Measurements from ENCODE around the gene MMP26.
"Not testable (repeated sequence)": the region's sequence is repeated elsewhere in the genome, so short reads cannot be mapped to it uniquely, and the experiment has no call there.

The MMP26 gene

DNA sequence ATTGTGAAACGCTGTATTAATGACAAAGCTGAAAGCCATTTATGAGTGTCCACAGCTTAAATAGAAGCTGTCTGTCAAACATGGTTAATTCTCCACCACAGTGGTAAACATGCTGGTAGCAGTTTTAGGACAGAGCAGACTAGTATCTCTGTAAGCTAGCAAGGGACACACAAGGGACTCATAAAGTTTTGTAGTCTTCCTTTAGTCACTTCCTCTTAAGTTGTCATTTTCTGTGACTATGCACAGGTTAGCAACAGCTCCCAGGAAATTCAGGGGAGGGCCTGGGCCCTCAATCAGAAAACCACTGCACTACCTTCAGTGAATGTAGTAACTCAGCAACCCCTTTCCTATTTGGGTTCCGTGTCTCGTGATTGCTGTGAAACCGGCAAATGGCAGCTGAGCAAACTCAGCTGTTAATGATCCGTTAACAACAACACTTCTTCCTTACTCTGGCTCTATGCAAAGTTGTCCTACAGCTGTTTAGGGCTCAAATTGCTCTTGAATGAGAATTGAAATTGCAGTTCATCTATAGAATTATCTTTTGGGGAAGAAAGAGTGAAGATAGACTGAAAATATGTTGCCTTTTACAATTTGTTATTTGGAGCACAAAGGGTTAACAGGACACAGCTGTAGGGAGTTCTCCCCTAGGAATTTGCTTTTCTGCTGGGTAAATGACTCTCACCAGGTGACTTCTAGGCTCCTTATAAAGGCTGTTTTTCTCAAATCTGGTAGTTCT is at the start of gene MMP26:
MMP26 (plus strand) TSS at position 731 of the 736 bp plus-strand sequence.
- DNase-seq: no peak

DNA sequence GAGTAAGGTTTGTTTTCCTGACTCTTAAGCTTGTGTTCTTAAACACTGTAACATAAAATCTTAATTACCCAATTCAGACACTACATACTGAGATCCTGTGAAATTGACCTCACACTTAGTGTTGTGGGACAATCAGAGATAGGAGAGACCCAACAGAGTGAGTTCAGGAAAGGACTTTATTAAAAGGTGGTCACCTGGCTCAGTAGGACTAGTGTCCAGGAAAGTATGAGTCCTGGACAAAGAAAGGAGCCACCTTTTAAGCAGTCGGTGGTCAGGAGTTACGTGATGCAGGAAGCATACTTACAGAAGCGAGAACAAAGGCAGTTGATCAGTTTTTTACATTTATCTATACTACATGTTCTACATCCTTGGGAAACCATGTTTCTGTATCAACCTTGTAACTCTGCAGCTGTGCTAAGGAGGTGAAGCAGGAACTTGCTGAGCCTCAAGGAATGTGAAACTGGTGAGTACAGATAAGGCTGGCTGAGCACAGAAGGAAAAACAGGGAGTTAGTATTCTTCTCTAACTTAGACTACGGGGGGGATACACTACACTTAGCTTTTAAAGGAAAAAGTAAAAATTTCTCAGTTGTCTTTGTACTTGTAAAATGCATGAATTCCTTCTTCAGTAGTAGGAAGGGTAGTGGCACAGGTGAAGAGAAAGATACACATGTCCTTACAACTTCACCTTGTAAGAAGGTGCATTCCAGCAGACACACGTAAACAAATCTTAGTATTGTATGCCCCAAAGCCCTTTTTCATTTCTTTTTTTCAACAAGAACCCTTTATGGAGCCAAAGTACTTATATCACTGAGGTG is 45.7 kb upstream of the MMP26 start:
- DNase-seq: no peak

- no peak for DNase-seq
These were observed 41.7 kb upstream of the MMP26 start for GRCh38 chr11:4662876-4663275.

GRCh38 chr11:4664183-4664582 is 40.4 kb upstream of the MMP26 start:
- DNase-seq: no peak

DNA sequence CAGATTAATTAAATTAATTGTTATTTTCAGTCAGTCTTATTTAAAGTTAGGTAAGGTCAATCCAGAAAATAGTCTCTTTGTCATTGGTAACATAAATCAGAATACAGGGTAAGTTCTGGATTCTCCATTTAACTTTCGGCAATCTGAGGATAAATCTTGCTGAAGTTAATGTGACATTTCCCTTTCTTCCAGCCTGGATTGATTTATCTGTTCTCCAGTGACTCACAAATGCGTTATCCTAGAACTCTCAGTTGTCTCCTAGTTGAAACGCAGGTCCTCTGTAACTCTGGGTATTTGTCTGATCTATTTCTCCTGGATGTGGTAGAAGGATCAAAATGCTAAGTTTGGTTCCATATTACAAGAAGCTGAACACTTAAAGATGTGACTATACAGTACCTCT is 39.8 kb upstream of the MMP26 start:
- DNase-seq: no peak

DNA sequence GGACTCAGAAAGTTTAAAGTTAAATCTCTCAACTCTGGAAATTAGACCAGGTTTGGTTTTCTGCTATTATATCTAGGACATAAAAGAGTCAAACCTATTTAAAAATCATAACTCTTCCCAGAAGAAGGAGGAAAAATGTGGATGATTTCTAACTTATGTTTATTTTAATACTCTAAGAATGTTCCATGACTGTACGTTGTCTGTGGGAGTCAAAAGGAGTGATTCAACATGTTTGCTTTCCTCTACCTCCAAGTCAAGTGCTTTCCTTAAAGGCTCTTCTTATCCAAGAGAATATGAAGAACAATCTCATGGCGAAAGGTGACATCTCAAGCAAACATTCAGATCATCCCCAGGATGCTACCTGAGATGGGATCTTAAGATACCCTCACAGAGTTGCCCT is 39.2 kb upstream of the MMP26 start:
- no peak for DNase-seq

DNA sequence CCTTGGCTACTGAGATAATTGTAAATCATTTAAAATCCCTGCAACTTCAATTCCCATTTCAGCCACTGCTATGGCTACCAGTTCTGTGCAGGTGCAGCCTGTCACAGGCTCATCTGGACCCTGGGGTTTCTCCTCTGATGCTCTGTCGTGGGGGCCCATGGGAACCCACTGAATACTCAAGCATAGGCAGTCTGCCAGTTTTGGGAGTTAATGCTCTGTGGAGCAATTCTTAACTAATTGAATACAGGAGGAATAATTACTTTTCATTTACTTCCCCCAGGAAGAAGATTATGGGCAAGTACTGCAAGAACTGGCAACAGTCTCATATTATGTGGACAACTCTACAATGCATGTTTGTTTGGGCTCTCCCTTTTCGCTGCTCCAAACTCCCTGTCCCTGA is 32.8 kb upstream of the MMP26 start:
- no peak for DNase-seq

GRCh38 chr11:4672470-4672869 is 32.1 kb upstream of the MMP26 start:
- DNase-seq: no peak

DNA sequence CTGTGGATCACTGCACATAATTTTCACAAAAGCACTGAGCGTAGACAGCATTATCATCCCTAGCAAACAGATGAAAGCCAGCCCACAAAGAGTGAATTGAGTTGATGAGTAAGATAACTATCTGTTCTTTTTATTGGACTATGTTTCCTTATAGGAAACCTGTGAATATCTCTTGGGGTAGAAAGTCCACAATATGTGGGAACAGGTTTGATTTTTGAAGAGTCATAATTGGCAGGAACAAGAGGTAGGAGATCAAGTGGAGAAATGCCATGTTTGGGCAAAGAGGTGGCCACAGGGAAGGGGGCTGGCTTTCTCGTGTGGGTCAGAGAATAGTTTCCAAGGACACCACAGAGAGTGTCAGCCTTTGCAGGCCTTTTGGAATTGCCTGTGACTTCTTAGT is 30.8 kb upstream of the MMP26 start:
- no peak for DNase-seq

GRCh38 chr11:4677948-4678347 is 26.6 kb upstream of the MMP26 start:
- no peak for DNase-seq

DNA sequence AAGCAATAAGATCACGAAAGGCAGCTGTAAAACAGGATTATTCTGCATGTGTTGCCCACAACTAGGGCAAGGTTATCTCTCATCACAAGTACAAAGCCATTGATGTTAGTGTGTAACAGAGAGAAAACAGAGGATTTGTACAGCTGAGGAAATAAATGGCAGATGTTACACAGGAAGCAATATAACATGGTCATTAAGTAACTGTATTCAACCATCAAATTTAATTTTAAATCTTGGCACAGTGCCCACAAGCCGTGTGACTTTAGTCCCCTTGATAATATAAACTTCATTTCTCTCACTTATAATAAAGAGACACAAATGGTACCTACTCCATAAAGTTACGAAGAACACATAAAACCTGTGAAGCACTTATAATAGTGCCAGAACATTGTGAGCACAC is 24.2 kb upstream of the MMP26 start:
- DNase-seq: no peak

GRCh38 chr11:4682623-4683419 is 21.8 kb upstream of the MMP26 start:
- no peak for DNase-seq

DNA sequence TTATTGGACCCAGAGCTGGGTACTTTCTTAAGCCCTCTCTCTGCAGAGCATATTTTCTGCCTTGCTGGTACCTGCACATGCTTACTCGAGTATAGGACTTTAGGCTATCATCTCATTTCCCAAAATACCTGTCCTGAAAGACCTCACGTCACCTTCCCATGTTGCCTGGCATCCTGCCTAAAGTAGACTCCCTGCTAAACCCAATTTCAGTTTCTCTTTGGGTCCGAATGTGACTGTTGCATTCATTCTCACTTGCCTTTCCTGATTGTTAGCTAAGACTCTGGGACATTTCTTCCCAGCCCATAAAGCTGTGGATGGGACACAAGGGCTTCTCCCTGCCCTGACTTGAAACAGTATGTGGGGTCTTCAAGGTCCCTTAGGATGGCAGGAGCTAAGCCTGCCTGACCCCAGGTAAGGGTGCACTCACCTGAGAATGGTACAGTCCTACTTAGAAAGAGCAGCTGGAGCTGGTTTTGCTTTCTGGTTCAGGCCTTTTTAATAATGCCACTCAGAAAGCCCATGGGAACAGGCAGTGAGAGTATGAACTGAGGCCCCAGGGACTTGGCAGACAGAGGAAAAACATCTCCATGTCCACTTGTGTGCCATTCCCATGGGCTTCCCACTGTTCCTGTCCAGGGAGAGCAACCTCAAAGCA is 19.8 kb upstream of the MMP26 start:
- DNase-seq: no peak

DNA sequence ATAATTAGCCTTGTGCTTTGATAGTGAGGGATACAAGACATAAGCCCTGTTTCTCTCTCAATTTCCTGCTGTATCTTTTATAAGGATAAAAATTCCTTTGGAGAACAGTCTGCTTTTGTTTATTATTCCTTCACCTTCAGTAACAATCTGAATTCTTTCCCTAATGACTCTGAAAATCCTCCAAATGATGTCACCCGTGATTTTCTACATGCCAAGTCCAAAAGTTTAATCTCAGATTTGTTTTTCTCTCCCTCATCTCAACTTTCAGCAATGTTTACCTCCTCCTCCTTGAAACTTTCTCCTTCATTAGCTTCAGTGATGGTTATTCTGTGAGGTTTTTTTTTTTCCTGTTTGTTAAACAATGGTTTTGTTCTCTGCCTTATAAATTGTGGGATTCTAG is 9.1 kb upstream of the MMP26 start:
- no peak for DNase-seq

DNA sequence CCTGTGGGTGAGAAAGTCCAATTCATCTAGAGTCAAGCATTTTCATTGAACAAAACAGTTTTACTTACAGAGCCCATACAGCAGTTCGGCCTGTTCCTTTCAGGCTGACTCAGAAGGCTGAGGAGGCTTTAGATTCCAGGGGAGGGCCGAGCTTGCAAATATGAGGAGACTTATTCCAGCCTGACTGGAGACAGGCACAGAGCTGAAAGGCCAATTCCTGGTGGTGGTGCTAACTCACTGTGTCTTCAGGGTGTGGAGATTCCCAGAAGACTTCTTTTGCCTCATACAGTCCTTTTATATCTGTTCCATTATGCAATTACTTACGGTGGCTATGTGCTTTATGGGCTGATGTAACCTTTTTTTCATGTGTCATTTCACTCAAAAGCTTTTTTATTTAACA is 7.0 kb upstream of the MMP26 start, which contains the start of gene OR51E2:
OR51E2 (minus strand) TSS at position 269 of the 400 bp plus-strand sequence. CDS start 15,142 bp downstream, outside the sequence.
- no peak for DNase-seq

DNA sequence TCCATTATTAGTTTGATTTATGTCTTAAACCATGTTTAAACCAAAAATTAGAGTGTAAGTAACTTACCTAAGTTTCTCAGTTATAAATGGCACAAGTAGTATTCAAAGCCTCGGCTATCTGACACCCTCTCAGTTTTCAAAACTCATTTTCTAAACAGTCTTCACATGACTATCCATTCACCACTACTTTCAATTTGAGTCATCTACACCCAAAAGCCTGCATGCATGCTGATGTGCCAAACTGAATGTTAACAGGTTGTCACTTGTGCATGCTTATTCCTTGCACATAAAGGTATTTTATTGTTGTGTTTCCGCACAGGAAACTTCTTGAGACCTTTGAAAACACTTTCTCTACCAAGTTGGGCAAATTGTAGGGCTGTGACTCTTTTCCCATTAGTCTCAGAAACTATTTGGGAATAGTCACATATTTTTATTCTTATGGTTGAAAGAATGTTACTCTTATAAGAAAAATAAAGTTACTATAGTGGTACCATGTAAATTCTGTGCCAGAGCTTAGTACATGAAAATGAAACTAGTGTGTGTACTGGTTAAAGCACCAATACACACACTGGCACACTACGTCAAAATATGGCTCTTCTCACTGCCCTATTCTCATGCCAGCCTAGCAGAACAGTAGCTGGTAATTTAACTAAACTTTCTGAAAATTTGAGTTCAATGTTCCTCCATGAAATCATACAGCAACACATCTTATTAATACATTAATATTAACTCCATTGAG is 4.7 kb upstream of the MMP26 start:
- DNase-seq: no peak

GRCh38 chr11:4700436-4700820 is 4.2 kb upstream of the MMP26 start:
- no peak for DNase-seq

- no peak for DNase-seq
These were observed 278 bp downstream of the MMP26 start for GRCh38 chr11:4704790-4705334.

DNA sequence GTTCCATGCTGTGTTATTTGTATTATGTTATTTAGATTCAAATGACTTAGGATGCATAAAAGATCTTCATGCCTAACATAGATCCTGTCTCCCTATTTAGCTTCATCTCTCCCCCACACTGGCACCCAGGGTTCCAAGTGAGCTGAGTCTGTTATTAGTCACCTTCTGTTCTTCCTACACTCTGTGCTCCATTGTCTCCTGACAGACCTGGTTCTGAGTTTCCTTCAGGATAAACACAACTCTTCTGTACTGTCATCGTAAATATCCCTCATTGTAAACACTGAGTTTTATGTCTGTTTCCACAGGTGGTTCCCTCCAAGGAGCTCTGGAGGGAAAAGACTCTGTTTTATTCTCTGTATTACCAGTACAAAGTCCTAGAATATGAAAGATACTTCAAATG is 8.7 kb downstream of the MMP26 start:
- no peak for DNase-seq

GRCh38 chr11:4714300-4714699 is 9.7 kb downstream of the MMP26 start:
- no peak for DNase-seq

DNA sequence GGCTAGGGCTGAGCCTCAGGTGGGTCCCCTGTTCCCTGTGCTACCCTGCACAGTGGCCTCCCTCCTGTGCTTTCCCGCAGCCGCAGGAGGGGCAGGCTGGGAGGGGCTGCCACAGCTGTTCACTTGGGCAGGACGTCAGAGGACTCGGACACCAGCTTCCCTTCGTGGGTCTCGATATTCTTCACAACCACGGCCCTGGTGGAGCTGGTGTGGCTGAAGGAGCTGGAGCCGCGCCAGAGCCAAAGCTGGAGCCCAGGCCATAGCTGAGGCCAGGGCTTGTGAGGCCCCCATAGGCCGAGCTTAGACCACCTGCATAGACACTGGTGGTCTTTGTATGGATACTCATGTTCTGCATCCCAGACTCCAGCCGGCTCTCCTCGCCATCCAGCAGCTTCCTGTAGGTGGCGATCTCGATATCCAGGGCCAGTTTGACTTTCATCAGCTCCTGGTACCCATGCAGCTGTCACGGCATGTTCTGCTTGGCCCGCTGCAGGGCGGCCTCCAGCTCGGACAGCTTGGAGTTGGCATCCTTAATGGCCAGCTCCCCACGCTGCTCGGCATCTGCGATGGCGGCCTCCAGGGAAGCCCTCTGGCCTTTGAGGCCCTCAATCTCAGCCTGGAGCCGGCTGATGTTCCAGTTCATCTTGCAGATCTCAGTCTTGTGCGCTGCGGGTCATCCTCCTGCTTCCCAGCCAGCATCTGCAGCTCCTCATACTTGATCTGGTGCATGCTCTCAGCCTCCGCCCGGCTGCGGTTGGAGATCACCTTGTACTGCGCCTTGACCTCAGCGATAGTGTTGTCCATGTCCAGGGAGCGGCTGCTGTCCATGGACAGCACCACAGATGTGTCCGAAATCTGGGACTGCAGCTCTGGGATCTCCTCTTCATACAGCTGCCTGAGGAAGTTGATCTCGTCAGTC is 18.3 kb downstream of the MMP26 start:
- not testable (repeated sequence) for DNase-seq

Data from activated effector memory CD4-positive, alpha-beta T cell treated with Interleukin-2 at 50 U/mL for 16 hours (primary cell).